H1 (cell line): ENCODE measurements around the gene C15orf40. TPM values are rescaled to one million over a fixed set of nuclear protein-coding genes. Genes with fewer than 3 reads are reported as not detected.

Experiments
- CTCF ChIA-PET: fragments of 300-600 bp; sonication (Branson Sonifier 250); formaldehyde crosslinking; loops from one replicate; lab custom pipeline; 2021; ENCODE audit not compliant: partially characterized antibody; lab: Charles Lee
- POLR2A ChIA-PET: fragments of 300-600 bp; sonication (Branson Sonifier 250); formaldehyde crosslinking; loops from one replicate; lab custom pipeline; 2021; ENCODE audit warnings: inconsistent platforms; ENCODE audit not compliant: partially characterized antibody; lab: Charles Lee
- DNase-seq, 2 experiments: peaks; one replicate each; pipeline versions ENCODE4 v3.0.0 to v3.0.0-alpha.2; 2010 to 2022; ENCODE audit warnings: low spot score in 2 of 2, low read depth in 1 of 2, mixed read lengths in 1 of 2
- FAIRE-seq: peaks from 2 replicates; lab custom pipeline; 2011; peaks lifted over from hg19 to GRCh38; lab: Jason Lieb, UNC
- H2AFZ ChIP-seq: 2 replicates; pipeline ENCODE4 v1.8.1; 2012; ENCODE audit warnings: low read length, inconsistent platforms
- H2AK5ac ChIP-seq: 2 replicates; pipeline ENCODE4 v1.6.1; 2013; ENCODE audit warnings: low read depth, low read length
- H2BK120ac ChIP-seq: replicated peaks from 2 replicates; pipeline ENCODE3; 2013; ENCODE audit warnings: low read depth, low read length, inconsistent platforms
- H2BK12ac ChIP-seq: 2 replicates; pipeline ENCODE4 v1.6.1; 2013; ENCODE audit warnings: low read depth, low read length
- H2BK15ac ChIP-seq: 2 replicates; pipeline ENCODE4 v1.6.1; 2013; ENCODE audit warnings: low read length
- H2BK20ac ChIP-seq: 2 replicates; pipeline ENCODE4 v1.6.1; 2013; ENCODE audit warnings: low read length
- H2BK5ac ChIP-seq: 2 replicates; pipeline ENCODE4 v1.6.1; 2013; ENCODE audit warnings: low read depth, low read length
- H3K14ac ChIP-seq: 2 replicates; pipeline ENCODE4 v1.6.1; 2013; ENCODE audit warnings: inconsistent platforms; ENCODE audit not compliant: insufficient read length
- H3K18ac ChIP-seq: 2 replicates; pipeline ENCODE4 v1.6.1; 2013; ENCODE audit warnings: low read length; ENCODE audit errors: extremely low read depth
- H3K23ac ChIP-seq: 2 replicates; pipeline ENCODE4 v1.6.1; 2013; ENCODE audit warnings: inconsistent platforms; ENCODE audit not compliant: insufficient read length
- H3K23me2 ChIP-seq: 2 replicates; pipeline ENCODE4 v1.6.1; 2013; ENCODE audit warnings: low read depth, low read length
- H3K27ac ChIP-seq: 2 replicates; pipeline ENCODE4 v1.6.1; 2011; ENCODE audit warnings: low read depth, low read length, inconsistent platforms
- H3K27me3 ChIP-seq, 4 experiments: replicated peaks in 1 of 4; 1 replicate in 1 of 4; 2 replicates in 3 of 4; pipeline versions ENCODE4 v1.6.1 to v1.8.1; 2011 to 2013; ENCODE audit warnings: low read length in 3 of 4, mild to moderate bottlenecking in 3 of 4, inconsistent platforms in 2 of 4, mixed read lengths in 2 of 4, moderate library complexity in 1 of 4; ENCODE audit not compliant: control insufficient read depth in 3 of 4, insufficient read depth in 3 of 4; ENCODE audit errors: extremely low read depth in 1 of 4
- H3K36me3 ChIP-seq, 4 experiments: 2 replicates each; pipeline versions ENCODE4 v1.6.1 to v1.8.1; 2011 to 2013; ENCODE audit warnings: mild to moderate bottlenecking in 4 of 4, low read length in 3 of 4, moderate library complexity in 2 of 4, control low read depth in 1 of 4, inconsistent platforms in 1 of 4; ENCODE audit not compliant: insufficient read depth in 4 of 4, control insufficient read depth in 2 of 4
- H3K4ac ChIP-seq: replicated peaks from 2 replicates; pipeline ENCODE3; 2013; ENCODE audit warnings: low read length, low read depth, mixed read lengths, inconsistent platforms; ENCODE audit not compliant: insufficient read length
- H3K4me1 ChIP-seq, 4 experiments: replicated peaks in 1 of 4; 1 replicate in 1 of 4; 2 replicates in 3 of 4; pipeline versions ENCODE4 v1.6.1 to v1.8.1; 2011 to 2013; ENCODE audit warnings: low read length in 3 of 4, inconsistent platforms in 2 of 4, mixed read lengths in 1 of 4; ENCODE audit not compliant: insufficient read depth in 4 of 4, control insufficient read depth in 3 of 4
- H3K4me2 ChIP-seq, 2 experiments: 2 replicates each; pipeline versions ENCODE4 v1.6.1 to v1.8.1; 2011 to 2013; ENCODE audit warnings: low read depth in 2 of 2, low read length in 2 of 2, control low read depth in 1 of 2, inconsistent platforms in 1 of 2, mild to moderate bottlenecking in 1 of 2; ENCODE audit not compliant: insufficient read depth in 1 of 2
- H3K4me3 ChIP-seq, 4 experiments: fragments of 200-600, 300-600 bp in 1 of 4; sonication (generic), shearing (Covaris generic), sonication (Bioruptor Twin) in 1 of 4; 2 replicates each; pipeline versions ENCODE4 v1.5.1 to v1.8.1; 2011 to 2016; ENCODE audit warnings: low read length in 4 of 4, low read depth in 3 of 4, control low read depth in 2 of 4, inconsistent platforms in 2 of 4, mild to moderate bottlenecking in 2 of 4, mixed read lengths in 1 of 4, moderate library complexity in 1 of 4; ENCODE audit not compliant: insufficient read depth in 2 of 4; ENCODE audit errors: extremely low read depth in 1 of 4
- H3K56ac ChIP-seq: replicated peaks from 2 replicates; pipeline ENCODE3; 2013; ENCODE audit warnings: low read depth, mild to moderate bottlenecking, mixed read lengths, low read length, inconsistent platforms; ENCODE audit not compliant: insufficient read length
- H3K79me1 ChIP-seq: 2 replicates; pipeline ENCODE4 v1.6.1; 2013; ENCODE audit warnings: low read depth, low read length, control low read depth
- H3K79me2 ChIP-seq, 2 experiments: 2 replicates each; pipeline versions ENCODE4 v1.6.1 to v1.8.1; 2012 to 2013; ENCODE audit warnings: low read length in 2 of 2, mild to moderate bottlenecking in 2 of 2, inconsistent platforms in 1 of 2; ENCODE audit not compliant: insufficient read depth in 2 of 2, control insufficient read depth in 1 of 2
- H3K9ac ChIP-seq, 4 experiments: replicated peaks in 1 of 4; 1 replicate in 1 of 4; 2 replicates in 3 of 4; pipeline versions ENCODE4 v1.6.1 to v1.8.1; 2011 to 2013; ENCODE audit warnings: low read depth in 3 of 4, low read length in 3 of 4, control low read depth in 2 of 4, mild to moderate bottlenecking in 2 of 4, moderate library complexity in 2 of 4, inconsistent platforms in 1 of 4; ENCODE audit errors: extremely low read depth in 1 of 4
- H3K9me3 ChIP-seq, 2 experiments: 2 replicates each; pipeline versions ENCODE4 v1.6.1 to v1.8.1; 2012 to 2013; ENCODE audit warnings: mild to moderate bottlenecking in 2 of 2, moderate library complexity in 2 of 2, control low read depth in 1 of 2, inconsistent platforms in 1 of 2, low read depth in 1 of 2, low read length in 1 of 2, mixed read lengths in 1 of 2; ENCODE audit not compliant: insufficient read depth in 2 of 2
- H4K20me1 ChIP-seq, 2 experiments: replicated peaks in 1 of 2; 2 replicates each; pipeline versions ENCODE3 to v1.8.1; 2011 to 2013; ENCODE audit warnings: inconsistent platforms in 2 of 2, low read length in 2 of 2, mild to moderate bottlenecking in 1 of 2; ENCODE audit not compliant: insufficient read depth in 2 of 2, control insufficient read depth in 1 of 2
- H4K5ac ChIP-seq: 2 replicates; pipeline ENCODE4 v1.6.1; 2013; ENCODE audit warnings: low read length, low read depth, mixed read lengths, inconsistent platforms; ENCODE audit not compliant: insufficient read length
- H4K8ac ChIP-seq: 2 replicates; pipeline ENCODE4 v1.8.0; 2013; ENCODE audit warnings: mild to moderate bottlenecking, moderate library complexity, low read length, inconsistent platforms; ENCODE audit not compliant: insufficient read depth; ENCODE audit errors: extremely low read depth
- H4K91ac ChIP-seq: replicated peaks from 2 replicates; pipeline ENCODE3; 2013; ENCODE audit warnings: low read length, mixed read lengths, inconsistent platforms; ENCODE audit not compliant: insufficient read length
- CBX8 ChIP-seq: fragments of 300-800, 300-1000 bp; sonication (generic); IDR thresholded peaks from 2 replicates; pipeline ENCODE4 v1.7.1; 2016; ENCODE audit warnings: low read depth, low read length, borderline replicate concordance
- CEBPB ChIP-seq: IDR thresholded peaks from 2 replicates; pipeline ENCODE4 v1.6.1; 2012; ENCODE audit warnings: low read depth, low read length
- CTCF ChIP-seq, 3 experiments: IDR thresholded peaks; 1 replicate in 2 of 3; 2 replicates in 1 of 3; pipeline versions ENCODE4 v1.5.1 to v1.6.1; 2011; ENCODE audit warnings: low read length in 3 of 3, mild to moderate bottlenecking in 3 of 3, inconsistent platforms in 2 of 3, low read depth in 1 of 3, moderate library complexity in 1 of 3; ENCODE audit not compliant: insufficient read depth in 1 of 3; ENCODE audit errors: control extremely low read depth in 1 of 3
- POU5F1 ChIP-seq: IDR thresholded peaks from 2 replicates; pipeline ENCODE4 v1.6.1; 2011; ENCODE audit warnings: low read depth, mild to moderate bottlenecking, low read length, moderate library complexity
- RNF2 ChIP-seq: fragments of 200-900, 300-1000 bp; sonication (generic); IDR thresholded peaks from 2 replicates; pipeline ENCODE4 v1.7.1; 2016; ENCODE audit warnings: borderline replicate concordance, low read depth, mild to moderate bottlenecking, antibody characterized with exemption, low read length; ENCODE audit not compliant: poor library complexity, severe bottlenecking; ENCODE audit errors: missing control alignments
- SAP30 ChIP-seq: fragments of 300-600 bp; sonication (generic); IDR thresholded peaks from 2 replicates; pipeline ENCODE4 v1.7.1; 2012; ENCODE audit warnings: low read length, moderate library complexity, mild to moderate bottlenecking, inconsistent platforms; ENCODE audit not compliant: insufficient read depth, insufficient replicate concordance
- SIN3A ChIP-seq, 2 experiments: IDR thresholded peaks in 1 of 2; conservative IDR thresholded peaks in 1 of 2; 2 replicates each; pipeline ENCODE4 v1.6.1; 2011 to 2012; ENCODE audit warnings: low read length in 2 of 2, improper control_type of control experiment in 1 of 2, low read depth in 1 of 2, mild to moderate bottlenecking in 1 of 2
- TCF12 ChIP-seq: IDR thresholded peaks from 2 replicates; pipeline ENCODE4 v1.6.1; 2011; ENCODE audit warnings: low read depth, mild to moderate bottlenecking, low read length
- WGBS, 2 experiments: shearing (Covaris generic) in 1 of 2; methylation state at CpG; one replicate each; pipeline versions ENCODE4 v1.1.6 to v1.1.7; 2013 to 2015; ENCODE audit warnings: low lambda C conversion rate in 2 of 2, mixed read lengths in 2 of 2, inconsistent platforms in 1 of 2, low coverage in 1 of 2, missing lambda C conversion rate in 1 of 2; ENCODE audit not compliant: insufficient replicate concordance in 2 of 2, insufficient coverage in 1 of 2, insufficient read length in 1 of 2; ENCODE audit errors: extremely low coverage in 1 of 2, missing lambda C conversion rate in 1 of 2; 5-methylcytosine and 5-hydroxymethylcytosine counted together
- polyA plus RNA-seq, 7 experiments: library from polyadenylated mRNA; depleted of rRNA in 3 of 7; stranded (reverse) in 5 of 7; unstranded in 2 of 7; fragments of >200 nt in 5 of 7; fragments of 200-250 nt in 2 of 7; gene quantifications; 1 replicate in 5 of 7; 2 replicates in 1 of 7; 4 replicates in 1 of 7; pipeline versions ENCODE4 v1.2.1 to v1.2.3, GENCODE V29; 2011 to 2013; ENCODE audit warnings: missing spikeins in 2 of 7, mixed read lengths in 2 of 7
- total RNA-seq: library from RNA; stranded (reverse); fragmentation: NEBNext Ultra II Directional; extraction: Animal tissue kit (Norgen Biotek cat#: 25700); gene quantifications from 2 replicates; pipeline ENCODE4 v1.2.1, GENCODE V29; 2021

Gene C15orf40
- total and polyA plus RNA-seq, 2 of the 8 experiments (the other 6 are each of a cell fraction or from before 2014, with no cell fraction given), result 10.7 TPM

DNA sequence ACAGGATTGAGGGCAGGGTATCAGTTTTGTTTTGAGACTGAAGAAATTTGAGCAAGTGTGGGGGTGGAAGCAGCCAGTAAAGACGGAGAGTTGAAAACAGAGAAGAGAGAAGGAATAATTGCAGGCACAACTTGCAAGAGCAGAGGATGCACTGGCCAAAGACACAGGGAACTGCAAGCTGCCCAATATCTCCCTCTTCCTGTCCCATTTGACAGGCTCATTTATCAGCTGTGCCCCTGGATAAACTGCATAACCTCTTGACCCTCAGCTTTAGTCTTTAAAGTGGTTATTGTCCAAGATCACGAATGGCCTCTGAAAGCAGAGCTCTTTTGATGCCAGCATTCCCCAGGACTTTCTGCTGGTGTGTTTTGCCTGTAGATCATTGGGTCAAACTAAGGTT is 30.5 kb downstream of the C15orf40 start:
- Histone ChIP-seq H3K4me3 (no peak overlapping the region), H4K5ac (no peak overlapping the region), H2BK15ac (no peak overlapping the region), H4K91ac (no peak overlapping the region), H2BK120ac (no peak overlapping the region), H3K9ac (no peak overlapping the region), H3K23me2 (peaks cover 7% of the 10 kb centered on the region; the same call in 1 of the 2 replicates), H3K79me2 (no peaks in the 10 kb centered on the region), H3K4ac (no peak overlapping the region), H2BK20ac (no peak overlapping the region), H3K56ac (no peak overlapping the region), H3K23ac (no peak overlapping the region), H4K8ac (no peak overlapping the region), H2BK5ac (no peak overlapping the region), H3K36me3 (no peaks in the 10 kb centered on the region), H3K14ac (no peak overlapping the region), H3K27me3 (peaks cover 0 to 6% (median 5%) of the 10 kb centered on the region in 4 experiments; a peak in 6 of 7 replicates), H3K9me3 (no peaks in the 10 kb centered on the region), H3K4me2 (no peak overlapping the region), H2AFZ (no peak overlapping the region), H2BK12ac (no peak overlapping the region), H3K79me1 (no peaks in the 10 kb centered on the region), H3K27ac (no peak overlapping the region), H3K18ac (no peak overlapping the region), H4K20me1 (no peaks in the 10 kb centered on the region), H3K4me1 (peaks cover 0 to 3% (median 3%) of the 10 kb centered on the region in 4 experiments; a peak in 2 of 7 replicates), H2AK5ac (no peak overlapping the region)
- TF ChIP-seq SAP30 (no peak), CEBPB (no peak), CBX8 (no peak), POU5F1 (no peak), CTCF (IDR thresholded peaks at IDR 0.05; ENCODE audit: control extremely low read depth in 1 of 3, insufficient read depth in 1 of 3, low read depth in 1 of 3, low read length in 3 of 3) (no peak), SIN3A (conservative IDR thresholded peaks at IDR 0.05 in 1 of 2, IDR thresholded peaks at IDR 0.05 in 1 of 2; ENCODE audit: low read depth in 1 of 2, low read length in 2 of 2) (no peak), RNF2 (no peak), TCF12 (no peak)
- 87% methylated on average over 2 of the region's 2 CpGs; no CpG with 5 or more reads in 1 of the 2 experiments for WGBS, 2 experiments
- FAIRE-seq (no peak), DNase-seq (no peak)
- POLR2A ChIA-PET, result no interaction called here
- CTCF ChIA-PET, result no interaction called here
